Uterus (tissue), 4 donors: ENCODE measurements around the gene CCDC74A. TPM values are rescaled to one million over a fixed set of nuclear protein-coding genes. Genes with fewer than 3 reads are reported as not detected.
"Not testable (repeated sequence)": the region's sequence is repeated elsewhere in the genome, so short reads cannot be mapped to it uniquely, and the experiment has no call there.

Experiments
- DNase-seq, 2 donors: peaks; one replicate each; pipeline ENCODE4 v3.0.0-alpha.2; 2019 to 2020
- H3K27ac ChIP-seq, 2 donors: fragments of 200-600 bp; sonication (generic); 1 replicate in 1 of 2; 2 replicates in 1 of 2; pipeline ENCODE4 v1.5.1; 2016 to 2018
- H3K27me3 ChIP-seq, 2 donors: fragments of 200-600 bp; sonication (generic); one replicate each; pipeline ENCODE4 v1.5.1; 2018 to 2019; ENCODE audit warnings: control low read depth in 1 of 2
- H3K36me3 ChIP-seq, 2 donors: fragments of 200-600 bp; sonication (generic); one replicate each; pipeline ENCODE4 v1.5.1; 2019; ENCODE audit warnings: control low read depth in 1 of 2
- H3K4me1 ChIP-seq, 2 donors: fragments of 200-600 bp; sonication (generic); one replicate each; pipeline ENCODE4 v1.5.1; 2018 to 2019; ENCODE audit warnings: control low read depth in 1 of 2
- H3K4me3 ChIP-seq, 2 donors: fragments of 200-600 bp; sonication (generic); 1 replicate in 1 of 2; 2 replicates in 1 of 2; pipeline ENCODE4 v1.5.1; 2018 to 2019; ENCODE audit warnings: mild to moderate bottlenecking in 1 of 2
- H3K9me3 ChIP-seq, 2 donors: fragments of 200-600 bp; sonication (generic); one replicate each; pipeline ENCODE4 v1.5.1; 2019; ENCODE audit warnings: control low read depth in 1 of 2
- POLR2A ChIP-seq, 2 donors: fragments of 450-650 bp; IDR thresholded peaks; one replicate each; pipeline ENCODE4 v1.6.1; 2016; ENCODE audit warnings: antibody characterized with exemption in 2 of 2, mild to moderate bottlenecking in 1 of 2, moderate library complexity in 1 of 2
- intact Hi-C: fragments of 100-400 bp; cut with DNase I; formaldehyde crosslinking; loops from one replicate; pipeline ENCODE4 v1.15.1; 2023; ENCODE audit warnings: low total_unique reads
- total RNA-seq, 4 donors: library from RNA; depleted of rRNA in 3 of 4; stranded (reverse); fragments of >200 nt in 3 of 4; gene quantifications; one replicate each; pipeline versions ENCODE4 v1.1.0 to v1.2.4, GENCODE V29; 2014 to 2023
- TF ChIP-seq, protein P1 (sequence below), 4 experiments: fragments of 200-600 bp in 2 of 4; fragments of 450-650 bp in 2 of 4; sonication (generic) in 2 of 4; IDR thresholded peaks; one replicate each; pipeline ENCODE4 v1.5.1; 2016 to 2019; ENCODE audit warnings: antibody characterized with exemption in 4 of 4, mild to moderate bottlenecking in 2 of 4, moderate library complexity in 1 of 4
- donor health status: DM: yes; HTN: yes; CAD: no.

Gene CCDC74A
- total RNA-seq, 4 donors from 2014 or later, result 0.29 to 17.5 (median 11.2) TPM; not detected in 1

DNA sequence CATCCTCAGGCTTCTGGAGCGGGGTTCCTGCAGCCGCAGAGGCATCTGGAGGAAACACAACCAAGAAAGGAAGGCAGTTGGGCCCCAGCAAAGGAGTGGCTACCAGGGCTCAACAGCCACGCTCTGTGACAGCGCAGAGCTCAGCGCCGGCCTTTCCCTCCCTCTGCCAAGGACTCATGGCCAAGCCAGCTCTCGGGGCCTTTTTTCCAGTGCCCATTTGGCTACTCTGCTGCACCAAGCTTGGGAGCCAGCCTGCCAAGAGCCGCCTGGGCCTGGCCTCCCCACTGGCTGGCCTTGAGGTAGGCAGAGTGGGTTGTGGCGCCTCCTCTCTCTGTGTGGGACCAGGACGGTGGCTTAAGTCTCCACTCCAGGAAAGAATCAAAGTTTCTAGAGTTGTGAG, 7.2 kb upstream of the CCDC74A start:
- intact Hi-C loops, result no loop called here
- Histone ChIP-seq H3K27me3 (no peaks in the 10 kb centered on the region), H3K4me3 (no peak overlapping the region), H3K4me1 (no peaks in the 10 kb centered on the region), H3K9me3 (no peaks in the 10 kb centered on the region), H3K36me3 (no peaks in the 10 kb centered on the region), H3K27ac (no peak overlapping the region)
- TF ChIP-seq, protein P1, sequence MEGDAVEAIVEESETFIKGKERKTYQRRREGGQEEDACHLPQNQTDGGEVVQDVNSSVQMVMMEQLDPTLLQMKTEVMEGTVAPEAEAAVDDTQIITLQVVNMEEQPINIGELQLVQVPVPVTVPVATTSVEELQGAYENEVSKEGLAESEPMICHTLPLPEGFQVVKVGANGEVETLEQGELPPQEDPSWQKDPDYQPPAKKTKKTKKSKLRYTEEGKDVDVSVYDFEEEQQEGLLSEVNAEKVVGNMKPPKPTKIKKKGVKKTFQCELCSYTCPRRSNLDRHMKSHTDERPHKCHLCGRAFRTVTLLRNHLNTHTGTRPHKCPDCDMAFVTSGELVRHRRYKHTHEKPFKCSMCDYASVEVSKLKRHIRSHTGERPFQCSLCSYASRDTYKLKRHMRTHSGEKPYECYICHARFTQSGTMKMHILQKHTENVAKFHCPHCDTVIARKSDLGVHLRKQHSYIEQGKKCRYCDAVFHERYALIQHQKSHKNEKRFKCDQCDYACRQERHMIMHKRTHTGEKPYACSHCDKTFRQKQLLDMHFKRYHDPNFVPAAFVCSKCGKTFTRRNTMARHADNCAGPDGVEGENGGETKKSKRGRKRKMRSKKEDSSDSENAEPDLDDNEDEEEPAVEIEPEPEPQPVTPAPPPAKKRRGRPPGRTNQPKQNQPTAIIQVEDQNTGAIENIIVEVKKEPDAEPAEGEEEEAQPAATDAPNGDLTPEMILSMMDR (IDR thresholded peaks at IDR 0.05), result no peak
- TF ChIP-seq POLR2A (IDR thresholded peaks at IDR 0.05), result no peak
- no peak for DNase-seq

DNA sequence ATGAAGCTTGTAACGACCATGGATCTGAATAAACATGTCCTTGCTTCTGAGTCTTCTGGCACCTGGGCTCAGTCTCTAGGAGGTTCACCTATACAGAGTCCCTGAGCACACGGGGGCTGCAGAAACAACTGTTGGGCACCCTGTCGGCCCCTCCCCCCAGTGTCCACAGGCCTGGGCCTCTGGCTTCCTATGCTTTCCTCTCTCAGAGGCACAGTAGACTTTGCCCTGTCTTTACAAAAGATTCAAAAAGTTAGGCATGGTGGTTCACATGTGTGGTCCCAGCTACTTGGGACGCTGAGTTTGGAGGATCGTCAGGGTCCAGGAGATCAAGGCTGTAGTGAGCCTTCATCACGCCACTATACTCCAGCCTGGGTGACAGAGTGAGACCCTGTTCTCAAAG, 6.2 kb upstream of the CCDC74A start:
- H3K4me1 ChIP-seq, H3K27me3 ChIP-seq, intact Hi-C loops, H3K9me3 ChIP-seq, H3K27ac ChIP-seq, DNase-seq, H3K36me3 ChIP-seq, H3K4me3 ChIP-seq: not testable (repeated sequence)

DNA sequence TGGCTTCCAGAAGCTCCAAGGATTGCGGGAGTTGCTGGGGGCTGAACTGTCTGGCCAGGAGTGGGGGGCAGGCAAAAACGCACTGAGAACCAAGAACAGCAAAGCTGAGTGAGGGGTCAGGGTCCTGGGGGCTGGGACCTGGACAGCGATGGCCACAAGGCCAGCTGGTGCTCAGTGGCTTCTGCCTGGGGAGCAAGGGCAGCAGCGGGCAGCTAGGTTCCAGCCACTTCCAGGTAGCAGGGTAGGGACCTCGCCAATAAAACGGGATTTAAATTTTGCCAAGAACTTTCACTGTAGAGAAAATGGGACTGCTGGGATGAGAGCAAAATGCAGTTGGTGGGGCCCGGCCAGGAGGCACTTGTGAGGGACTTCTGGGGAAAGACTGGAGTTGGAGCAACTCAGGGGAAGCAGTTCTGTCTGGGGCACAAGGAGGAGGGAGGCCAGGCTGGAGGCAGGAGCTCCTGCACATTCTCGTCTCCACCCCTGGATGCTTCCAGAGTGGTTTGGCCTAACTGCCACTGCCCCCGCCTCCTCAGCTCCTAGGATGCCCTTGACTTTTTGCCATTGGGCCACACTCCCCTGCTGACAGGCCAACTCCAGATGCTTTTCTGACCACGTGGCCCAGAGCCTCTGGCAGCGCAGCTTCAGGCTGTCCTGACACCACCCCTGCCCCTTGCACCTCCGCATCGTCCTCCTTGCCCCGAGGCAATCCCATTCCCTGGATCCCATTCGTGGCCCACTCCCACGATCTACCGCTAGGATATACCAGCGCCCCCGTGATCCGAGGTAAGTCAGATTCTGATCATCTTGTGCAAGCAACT, 5.5 kb upstream of the CCDC74A start:
- no peaks in the 10 kb centered on the region for H3K27me3 ChIP-seq
- no peak for DNase-seq
- H3K4me1 ChIP-seq, result no peaks in the 10 kb centered on the region
- H3K27ac ChIP-seq, result no peak overlapping the region
- TF ChIP-seq, protein P1 (IDR thresholded peaks at IDR 0.05), result no peak
- no peaks in the 10 kb centered on the region for H3K9me3 ChIP-seq
- intact Hi-C loops, result no loop called here
- no peak overlapping the region for H3K4me3 ChIP-seq
- no peaks in the 10 kb centered on the region for H3K36me3 ChIP-seq

DNA sequence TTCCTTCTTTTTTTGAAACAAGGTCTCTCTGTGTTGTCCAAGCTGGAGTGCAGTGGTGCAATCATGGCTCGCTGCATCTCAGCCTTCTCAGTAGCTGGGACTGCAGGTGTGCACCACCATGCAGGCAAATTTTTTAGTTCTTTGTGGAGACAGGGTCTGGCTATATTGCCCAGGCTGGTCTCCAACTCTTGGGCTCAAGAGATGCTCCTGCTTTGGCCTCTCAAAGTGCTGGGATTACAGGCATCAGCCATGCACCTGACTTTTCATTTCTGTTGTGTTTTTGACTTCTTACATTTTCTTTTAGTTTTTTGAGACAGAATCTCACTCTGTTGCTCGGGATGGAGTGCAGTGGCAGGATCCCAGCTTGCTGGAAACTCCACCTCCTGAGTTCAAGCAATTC, 2.4 kb upstream of the CCDC74A start:
- H3K9me3 ChIP-seq, H3K4me1 ChIP-seq, intact Hi-C loops, DNase-seq, H3K27me3 ChIP-seq, H3K36me3 ChIP-seq, H3K27ac ChIP-seq, H3K4me3 ChIP-seq: not testable (repeated sequence)

DNA sequence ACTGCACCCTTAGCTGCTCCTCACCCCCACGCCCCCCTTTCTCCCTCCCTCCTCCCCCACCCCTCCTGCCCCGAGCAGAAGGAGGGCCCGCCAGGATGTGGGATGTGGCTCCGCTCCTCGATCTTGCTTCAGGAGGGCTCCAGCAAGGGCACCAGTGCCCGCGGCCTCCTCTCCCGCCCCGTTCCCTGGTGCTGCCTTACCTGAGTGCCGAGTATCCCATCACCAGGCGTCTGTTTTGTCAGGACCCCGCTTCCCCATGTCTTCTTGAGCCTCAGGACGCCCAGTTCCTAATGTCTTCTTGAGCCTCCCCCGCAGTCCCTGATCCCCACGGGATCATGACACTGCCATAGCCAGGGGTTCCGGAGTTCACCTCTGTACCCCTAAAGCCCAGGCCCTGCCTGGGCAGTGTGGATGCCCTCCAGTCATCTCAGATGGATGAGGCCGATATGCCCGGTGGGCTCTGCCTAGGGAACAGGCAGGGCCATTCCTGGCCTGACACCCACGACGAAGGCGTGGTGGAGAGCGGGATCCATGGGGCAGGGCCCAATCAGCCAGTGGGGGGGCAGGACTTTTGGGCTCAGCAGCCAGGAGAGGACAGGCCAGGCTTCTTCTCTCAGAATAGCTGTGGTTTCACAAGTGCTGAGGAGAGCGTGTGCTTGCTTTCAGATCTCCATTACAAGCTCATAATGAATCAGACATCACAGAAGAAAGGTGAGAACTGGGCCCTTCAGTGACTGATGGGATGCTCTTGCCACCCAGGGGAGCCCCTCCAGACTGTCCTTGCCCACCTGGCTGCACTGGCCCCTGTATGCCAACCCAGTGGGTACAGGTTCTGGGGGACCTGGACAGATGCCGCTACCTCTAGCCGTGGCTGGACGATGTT, 1.5 kb downstream of the CCDC74A start:
- H3K9me3 ChIP-seq, H3K36me3 ChIP-seq, H3K27me3 ChIP-seq, DNase-seq, intact Hi-C loops, H3K4me1 ChIP-seq: not testable (repeated sequence)
- H3K4me3 ChIP-seq, result peak overlapping the region; percentile 28 to 43
- H3K27ac ChIP-seq, result peak overlapping the region in 1 of 2 donors; percentile 63

DNA sequence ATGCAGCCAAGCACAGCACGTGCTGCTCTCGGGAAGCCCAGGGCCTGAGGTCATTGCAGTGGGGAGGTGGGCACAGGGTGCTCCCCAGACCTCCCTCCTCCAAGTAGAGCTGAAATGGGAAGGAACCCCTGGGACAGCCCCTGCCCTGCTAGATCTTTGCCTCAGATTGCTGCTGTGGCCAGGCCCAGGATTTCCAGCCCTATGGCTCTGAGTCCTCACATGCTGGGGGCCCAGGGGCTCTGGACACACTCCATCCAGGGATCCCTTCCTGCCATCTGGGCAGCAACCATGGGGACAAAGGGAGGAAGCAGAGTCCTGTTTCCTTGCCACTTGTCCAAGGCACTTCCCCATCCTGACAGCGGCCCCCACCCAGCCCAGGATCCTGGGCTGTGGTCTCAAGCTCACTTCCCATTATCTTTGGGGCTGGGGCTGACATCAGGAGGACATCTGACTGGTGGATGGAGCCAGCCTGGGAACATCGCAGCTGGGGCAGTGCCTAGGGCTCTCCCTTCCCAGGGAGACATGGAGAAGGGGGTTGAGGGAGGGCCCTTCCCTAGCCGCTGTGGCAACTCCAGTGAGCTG, 2.3 kb downstream of the CCDC74A start:
- H3K4me1 ChIP-seq, H3K4me3 ChIP-seq, H3K27me3 ChIP-seq, DNase-seq, H3K9me3 ChIP-seq, H3K36me3 ChIP-seq, H3K27ac ChIP-seq, intact Hi-C loops: not testable (repeated sequence)

DNA sequence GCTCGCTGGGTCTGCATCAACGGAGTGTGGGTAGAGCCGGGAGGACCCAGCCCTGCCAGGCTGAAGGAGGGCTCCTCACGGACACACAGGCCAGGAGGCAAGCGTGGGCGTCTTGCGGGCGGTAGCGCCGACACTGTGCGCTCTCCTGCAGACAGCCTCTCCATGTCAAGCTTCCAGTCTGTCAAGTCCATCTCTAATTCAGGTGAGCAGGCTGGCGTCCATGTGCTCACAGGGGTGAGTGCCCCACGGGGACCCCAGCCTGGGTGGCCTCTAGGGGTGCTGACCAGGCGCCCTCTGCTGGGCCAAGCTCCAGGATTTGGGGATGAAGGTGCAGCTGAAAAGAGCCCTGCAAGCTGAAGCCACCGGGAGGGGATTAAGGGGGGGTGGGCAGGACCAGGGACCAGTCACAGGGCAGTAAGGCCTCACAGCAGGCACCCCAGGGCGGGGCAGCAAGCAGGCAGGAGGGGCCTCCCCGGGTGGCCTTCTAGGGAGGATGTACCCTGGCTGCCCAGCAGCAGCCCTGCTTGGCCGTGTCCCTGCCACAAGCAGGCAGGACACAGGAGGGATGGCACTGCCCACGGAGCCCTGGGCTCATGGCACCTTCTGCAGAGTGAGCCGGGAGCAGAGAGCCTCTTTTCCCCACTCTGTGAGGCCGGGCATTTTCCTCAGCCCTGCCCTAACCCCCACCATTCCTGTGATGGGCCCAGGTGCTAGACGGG, 3.1 kb downstream of the CCDC74A start:
- H3K4me3 ChIP-seq, DNase-seq, H3K27ac ChIP-seq, H3K4me1 ChIP-seq, H3K27me3 ChIP-seq, H3K36me3 ChIP-seq, H3K9me3 ChIP-seq, intact Hi-C loops: not testable (repeated sequence)

DNA sequence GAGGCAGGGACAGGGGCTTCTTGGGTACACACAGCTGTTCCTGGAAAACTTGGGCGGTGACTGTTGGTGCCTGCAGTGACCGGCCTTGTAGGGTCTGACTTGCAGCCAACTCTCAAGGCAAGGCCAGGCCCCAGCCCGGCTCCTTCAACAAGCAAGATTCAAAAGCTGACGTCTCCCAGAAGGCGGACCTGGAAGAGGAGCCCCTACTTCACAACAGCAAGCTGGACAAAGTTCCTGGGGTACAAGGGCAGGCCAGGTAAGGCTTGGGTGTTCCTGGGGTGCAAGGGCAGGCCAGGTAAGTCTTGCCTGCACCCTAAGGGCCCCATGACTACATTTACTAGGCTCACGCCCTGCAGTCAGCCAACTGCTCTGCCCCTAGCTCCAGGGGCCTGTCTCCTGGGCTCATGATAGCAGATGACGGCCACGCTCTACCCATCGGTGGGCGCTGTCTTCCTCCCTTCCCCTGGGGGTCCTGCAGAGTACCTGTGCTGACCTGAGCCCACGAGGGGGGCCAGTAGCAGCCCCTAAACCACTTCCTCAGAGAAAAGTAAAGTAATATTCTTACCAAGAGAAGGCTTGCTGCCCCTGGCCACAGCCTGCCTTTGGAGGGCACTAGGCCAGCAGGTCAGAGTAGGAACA, 4.0 kb downstream of the CCDC74A start:
- intact Hi-C loops, result not testable (repeated sequence)

DNA sequence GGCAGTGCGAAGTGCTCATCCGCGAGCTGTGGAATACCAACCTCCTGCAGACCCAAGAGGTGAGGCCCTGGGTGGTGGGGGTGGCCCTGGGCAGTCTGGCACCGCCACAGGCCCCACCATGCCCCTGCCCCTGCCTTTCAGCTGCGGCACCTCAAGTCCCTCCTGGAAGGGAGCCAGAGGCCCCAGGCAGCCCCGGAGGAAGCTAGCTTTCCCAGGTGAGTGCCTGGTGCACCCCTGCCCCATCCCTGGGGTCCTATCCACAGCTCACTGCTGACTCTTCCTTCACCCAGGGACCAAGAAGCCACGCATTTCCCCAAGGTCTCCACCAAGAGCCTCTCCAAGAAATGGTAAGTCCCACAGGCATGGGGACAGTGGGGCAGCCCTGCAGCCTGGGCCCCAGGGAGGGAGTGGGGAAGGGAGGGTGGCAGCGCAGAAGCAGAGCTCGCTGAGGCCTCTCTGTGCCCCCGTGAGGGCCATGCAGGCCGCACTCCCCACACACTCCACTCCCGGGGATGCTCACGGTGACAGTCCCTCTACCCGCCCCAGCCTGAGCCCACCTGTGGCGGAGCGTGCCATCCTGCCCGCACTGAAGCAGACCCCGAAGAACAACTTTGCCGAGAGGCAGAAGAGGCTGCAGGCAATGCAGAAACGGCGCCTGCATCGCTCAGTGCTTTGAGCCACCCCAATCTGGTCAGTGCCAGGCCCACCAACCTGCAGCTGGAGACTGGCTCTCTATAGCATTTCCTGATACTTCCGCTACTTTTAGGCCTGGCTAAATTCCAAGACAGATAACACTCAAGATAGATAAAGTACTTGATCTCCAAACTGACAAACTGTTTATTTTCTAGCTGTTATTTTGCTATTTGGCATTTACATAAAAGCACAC, 5.3 kb downstream of the CCDC74A start:
- H3K4me3 ChIP-seq, H3K4me1 ChIP-seq, H3K36me3 ChIP-seq, H3K9me3 ChIP-seq, DNase-seq, H3K27me3 ChIP-seq, intact Hi-C loops, H3K27ac ChIP-seq: not testable (repeated sequence)

More for the DNA sequence above, 4.0 kb downstream of the CCDC74A start:
- not testable (repeated sequence) for H3K27me3 ChIP-seq, H3K27ac ChIP-seq, H3K4me3 ChIP-seq, H3K36me3 ChIP-seq, DNase-seq, H3K9me3 ChIP-seq, H3K4me1 ChIP-seq
